Stimulated activated memory B cell treated with anti-CD40 and anti-IgM and Interleukin-4, amounts not matched to agents 10 μg/mL and 1 μg/mL and 100 μg/mL, for 72 hours (primary cell): ENCODE results near the gene RANBP1.
A peak's percentile ranks its signal among the peaks of the same experiment; 100 is the strongest.
"Not testable (repeated sequence)": the region's sequence is repeated elsewhere in the genome, so short reads cannot be mapped to it uniquely, and the experiment has no call there.

ENCODE experiments used
- ATAC-seq: fragments of 150-1000 bp; cut with Tn5 transposase; 2 replicates; pipeline ENCODE4 v1.10.0; 2021
- H3K27ac Mint-ChIP-seq: one replicate; pipeline ENCODE4 v1.8.0; 2022; ENCODE audit warnings: mild to moderate bottlenecking, mixed read lengths
- H3K27me3 Mint-ChIP-seq: one replicate; pipeline ENCODE4 v1.8.0; 2022; ENCODE audit warnings: mixed read lengths
- H3K36me3 Mint-ChIP-seq: one replicate; pipeline ENCODE4 v1.8.0; 2022; ENCODE audit warnings: mixed read lengths
- H3K4me1 Mint-ChIP-seq: one replicate; pipeline ENCODE4 v1.8.0; 2022; ENCODE audit warnings: mixed read lengths
- H3K4me3 Mint-ChIP-seq: one replicate; pipeline ENCODE4 v1.8.0; 2022; ENCODE audit warnings: mild to moderate bottlenecking, moderate library complexity, mixed read lengths
- H3K9me3 Mint-ChIP-seq: one replicate; pipeline ENCODE4 v1.8.0; 2022; ENCODE audit warnings: mixed read lengths

RANBP1 gene

GRCh38 chr22:20155330-20156041, 39.6 kb downstream of the RANBP1 start:
- Mint-ChIP-seq H3K27ac (no peak overlapping the region), H3K9me3 (no peaks in the 10 kb centered on the region), H3K4me3 (no peak overlapping the region), H3K36me3 (no peaks in the 10 kb centered on the region), H3K4me1 (peaks cover 7% of the 10 kb centered on the region), H3K27me3 (peaks cover 63% of the 10 kb centered on the region)
- ATAC-seq: no peak

GRCh38 chr22:20156042-20156389, 40.1 kb downstream of the RANBP1 start:
- H3K4me3 Mint-ChIP-seq: no peak overlapping the region
- peaks cover 7% of the 10 kb centered on the region for H3K4me1 Mint-ChIP-seq
- no peak for ATAC-seq
- no peaks in the 10 kb centered on the region for H3K9me3 Mint-ChIP-seq
- no peak overlapping the region for H3K27ac Mint-ChIP-seq
- H3K36me3 Mint-ChIP-seq: no peaks in the 10 kb centered on the region
- H3K27me3 Mint-ChIP-seq: peaks cover 64% of the 10 kb centered on the region

- H3K27me3 Mint-ChIP-seq: peaks cover 64% of the 10 kb centered on the region
Measured at GRCh38 chr22:20156611-20157429, 40.9 kb downstream of the RANBP1 start.

GRCh38 chr22:20157430-20158183, 41.7 kb downstream of the RANBP1 start:
- peaks cover 6% of the 10 kb centered on the region for H3K9me3 Mint-ChIP-seq
- ATAC-seq: no peak
- no peak overlapping the region for H3K27ac Mint-ChIP-seq
- H3K27me3 Mint-ChIP-seq: peaks cover 64% of the 10 kb centered on the region
- peaks cover 7% of the 10 kb centered on the region for H3K4me1 Mint-ChIP-seq
- H3K4me3 Mint-ChIP-seq: no peak overlapping the region
- H3K36me3 Mint-ChIP-seq: no peaks in the 10 kb centered on the region

More at GRCh38 chr22:20156611-20157429, 40.9 kb downstream of the RANBP1 start:
- H3K4me3 Mint-ChIP-seq: no peak overlapping the region
- H3K4me1 Mint-ChIP-seq: peaks cover 7% of the 10 kb centered on the region
- H3K27ac Mint-ChIP-seq: no peak overlapping the region
- H3K9me3 Mint-ChIP-seq: peaks cover under 1% of the 10 kb centered on the region
- ATAC-seq: peak; percentile 72
- H3K36me3 Mint-ChIP-seq: no peaks in the 10 kb centered on the region

- Mint-ChIP-seq H3K4me1 (peaks cover 7% of the 10 kb centered on the region), H3K27me3 (peaks cover 63% of the 10 kb centered on the region), H3K27ac (no peak overlapping the region), H3K36me3 (no peaks in the 10 kb centered on the region), H3K4me3 (no peak overlapping the region), H3K9me3 (peaks cover 6% of the 10 kb centered on the region)
- no peak for ATAC-seq
Measured at GRCh38 chr22:20158391-20159036, 42.6 kb downstream of the RANBP1 start.

GRCh38 chr22:20159076-20159475, 43.2 kb downstream of the RANBP1 start:
- ATAC-seq: no peak
- Mint-ChIP-seq H3K27ac (no peak overlapping the region), H3K4me3 (no peak overlapping the region)

GRCh38 chr22:20159531-20159930, 43.6 kb downstream of the RANBP1 start:
- H3K4me1 Mint-ChIP-seq, H3K4me3 Mint-ChIP-seq, H3K27ac Mint-ChIP-seq, H3K36me3 Mint-ChIP-seq, ATAC-seq: not testable (repeated sequence)
- peaks cover 12% of the 10 kb centered on the region for H3K9me3 Mint-ChIP-seq
- H3K27me3 Mint-ChIP-seq: peaks cover 53% of the 10 kb centered on the region

More at GRCh38 chr22:20159076-20159475, 43.2 kb downstream of the RANBP1 start:
- Mint-ChIP-seq H3K9me3 (peaks cover 9% of the 10 kb centered on the region), H3K4me1 (peaks cover 7% of the 10 kb centered on the region), H3K36me3 (no peaks in the 10 kb centered on the region), H3K27me3 (peaks cover 57% of the 10 kb centered on the region)

- Mint-ChIP-seq H3K27ac (no peak overlapping the region), H3K9me3 (peaks cover 12% of the 10 kb centered on the region), H3K27me3 (peaks cover 48% of the 10 kb centered on the region), H3K4me3 (no peak overlapping the region), H3K4me1 (peaks cover 7% of the 10 kb centered on the region), H3K36me3 (no peaks in the 10 kb centered on the region)
- ATAC-seq: no peak
Measured at GRCh38 chr22:20160041-20160440, 44.1 kb downstream of the RANBP1 start.

GRCh38 chr22:20164863-20165262, 49.0 kb downstream of the RANBP1 start:
- no peaks in the 10 kb centered on the region for H3K36me3 Mint-ChIP-seq
- no peak for ATAC-seq
- H3K4me1 Mint-ChIP-seq: no peaks in the 10 kb centered on the region
- H3K27me3 Mint-ChIP-seq: peaks cover 7% of the 10 kb centered on the region
- peaks cover 12% of the 10 kb centered on the region for H3K9me3 Mint-ChIP-seq
- no peak overlapping the region for H3K4me3 Mint-ChIP-seq
- no peak overlapping the region for H3K27ac Mint-ChIP-seq

- H3K27me3 Mint-ChIP-seq: peaks cover 6% of the 10 kb centered on the region
- no peak overlapping the region for H3K27ac Mint-ChIP-seq
- no peaks in the 10 kb centered on the region for H3K4me1 Mint-ChIP-seq
- peaks cover 12% of the 10 kb centered on the region for H3K9me3 Mint-ChIP-seq
- no peak overlapping the region for H3K4me3 Mint-ChIP-seq
- no peaks in the 10 kb centered on the region for H3K36me3 Mint-ChIP-seq
- no peak for ATAC-seq
Measured at GRCh38 chr22:20165421-20165820, 49.5 kb downstream of the RANBP1 start.

- Mint-ChIP-seq H3K27ac (no peak overlapping the region), H3K4me1 (no peaks in the 10 kb centered on the region), H3K36me3 (no peaks in the 10 kb centered on the region), H3K27me3 (peaks cover 9% of the 10 kb centered on the region), H3K9me3 (peaks cover 12% of the 10 kb centered on the region), H3K4me3 (no peak overlapping the region)
- no peak for ATAC-seq
Measured at GRCh38 chr22:20165913-20166312, 50.0 kb downstream of the RANBP1 start.

- Mint-ChIP-seq H3K36me3 (no peaks in the 10 kb centered on the region), H3K27me3 (peaks cover 12% of the 10 kb centered on the region), H3K4me1 (no peaks in the 10 kb centered on the region), H3K27ac (no peak overlapping the region), H3K4me3 (no peak overlapping the region), H3K9me3 (peaks cover 12% of the 10 kb centered on the region)
- no peak for ATAC-seq
Measured at GRCh38 chr22:20166703-20167102, 50.8 kb downstream of the RANBP1 start.

- ATAC-seq: no peak
- H3K27ac Mint-ChIP-seq: no peak overlapping the region
- no peaks in the 10 kb centered on the region for H3K36me3 Mint-ChIP-seq
- no peak overlapping the region for H3K4me3 Mint-ChIP-seq
- peaks cover 12% of the 10 kb centered on the region for H3K27me3 Mint-ChIP-seq
- H3K4me1 Mint-ChIP-seq: no peaks in the 10 kb centered on the region
- H3K9me3 Mint-ChIP-seq: peaks cover 7% of the 10 kb centered on the region
Measured at GRCh38 chr22:20167643-20168322, 51.9 kb downstream of the RANBP1 start.

GRCh38 chr22:20169253-20169822, 53.4 kb downstream of the RANBP1 start:
- Mint-ChIP-seq H3K4me1 (no peaks in the 10 kb centered on the region), H3K36me3 (no peaks in the 10 kb centered on the region), H3K27ac (no peak overlapping the region), H3K4me3 (no peak overlapping the region), H3K9me3 (peaks cover 1% of the 10 kb centered on the region), H3K27me3 (peaks cover 12% of the 10 kb centered on the region)
- no peak for ATAC-seq
